ENCODE measurements around the gene PPP2R2C.

PPP2R2C gene

GRCh38 chr4:6290769-6291547 is 181.5 kb downstream of the PPP2R2C start:
- TF ChIP-seq ZFX (IDR thresholded peaks at IDR 0.05; ENCODE audit: borderline replicate concordance) (no peak), CTCF (IDR thresholded peaks at IDR 0.05) (no peak)
- no peak overlapping the region for H3K27ac ChIP-seq

- TF ChIP-seq ZFX (IDR thresholded peaks at IDR 0.05; ENCODE audit: borderline replicate concordance) (no peak), CTCF (IDR thresholded peaks at IDR 0.05) (no peak)
- H3K27ac ChIP-seq, result no peak overlapping the region
These were observed 182.2 kb downstream of the PPP2R2C start for GRCh38 chr4:6290256-6290655.

GRCh38 chr4:6288871-6289270 is 183.5 kb downstream of the PPP2R2C start:
- H3K27ac ChIP-seq, result no peak overlapping the region
- TF ChIP-seq ZFX (IDR thresholded peaks at IDR 0.05; ENCODE audit: borderline replicate concordance) (no peak), CTCF (IDR thresholded peaks at IDR 0.05) (no peak)

DNA sequence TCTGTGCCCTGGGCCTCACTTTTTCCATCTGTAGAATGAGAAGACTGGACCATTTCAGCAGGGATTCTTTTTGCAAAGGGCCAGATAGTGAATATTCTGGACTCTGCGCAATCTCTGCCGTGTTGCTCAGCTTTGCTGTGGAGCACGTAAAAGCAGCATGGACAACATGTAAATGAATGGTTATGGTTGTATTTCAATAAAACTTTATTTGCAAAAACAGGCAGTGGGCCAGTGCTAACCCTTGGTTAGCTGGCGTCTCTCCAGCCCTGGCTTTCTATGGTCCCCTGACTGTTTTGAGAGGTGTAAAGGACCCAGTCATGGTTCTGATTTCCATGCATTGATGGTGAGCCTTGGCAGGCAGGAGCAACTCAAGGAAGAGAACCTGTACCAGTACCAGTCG is 184.1 kb downstream of the PPP2R2C start:
- no peak for TF ChIP-seq CTCF (IDR thresholded peaks at IDR 0.05)
- TF ChIP-seq ZFX (IDR thresholded peaks at IDR 0.05; ENCODE audit: borderline replicate concordance), result no peak
- no peak overlapping the region for H3K27ac ChIP-seq

GRCh38 chr4:6287017-6287788 is 185.2 kb downstream of the PPP2R2C start:
- no peak for TF ChIP-seq ZFX (IDR thresholded peaks at IDR 0.05; ENCODE audit: borderline replicate concordance)
- TF ChIP-seq CTCF (IDR thresholded peaks at IDR 0.05), result no peak
- no peak overlapping the region for H3K27ac ChIP-seq

GRCh38 chr4:6283282-6283681 is 189.1 kb downstream of the PPP2R2C start:
- H3K27ac ChIP-seq, result no peak overlapping the region
- TF ChIP-seq CTCF (IDR thresholded peaks at IDR 0.05), result no peak

DNA sequence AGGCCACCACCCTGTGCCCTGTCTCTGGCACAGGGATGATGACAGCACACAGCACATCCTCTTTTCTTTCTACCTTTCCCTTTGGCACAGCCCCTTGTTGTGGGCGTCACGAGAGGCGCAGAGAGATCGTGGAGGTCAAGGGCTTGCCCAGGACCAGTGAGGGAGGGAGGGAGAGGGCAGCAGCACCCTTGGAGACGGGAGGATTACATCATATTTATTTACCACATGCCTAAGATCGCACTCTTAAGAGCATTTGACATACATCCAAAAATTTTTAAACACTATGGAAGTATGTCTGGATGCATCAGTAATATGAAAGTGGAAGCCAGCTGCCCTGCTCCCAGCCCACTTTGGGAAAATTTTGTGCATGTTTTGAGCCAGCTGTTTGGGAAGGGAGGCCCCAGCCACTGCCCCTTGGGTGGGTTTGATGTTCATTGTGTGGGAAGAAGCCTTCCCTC is 190.1 kb downstream of the PPP2R2C start:
- no peak overlapping the region for H3K27ac ChIP-seq
- no peak for TF ChIP-seq ZFX (IDR thresholded peaks at IDR 0.05; ENCODE audit: borderline replicate concordance)
- TF ChIP-seq CTCF (IDR thresholded peaks at IDR 0.05), result no peak
